Mesendoderm (in vitro differentiated cells): ENCODE measurements around the gene TOGARAM2.
A peak's percentile ranks its signal among the peaks of the same experiment; 100 is the strongest.

ENCODE experiments used
- DNase-seq: peaks from one replicate; pipeline ENCODE4 v3.0.0; 2013
- H2AK5ac ChIP-seq: 2 replicates; pipeline ENCODE4 v1.6.1; 2013; ENCODE audit warnings: low read length, inconsistent platforms
- H2BK120ac ChIP-seq: 2 replicates; pipeline ENCODE4 v1.6.1; 2013; ENCODE audit warnings: low read depth, mild to moderate bottlenecking, low read length, moderate library complexity, mixed read lengths
- H2BK15ac ChIP-seq: replicated peaks from 2 replicates; pipeline ENCODE4 v1.6.1; 2013; ENCODE audit warnings: low read depth, mild to moderate bottlenecking, moderate library complexity
- H2BK5ac ChIP-seq: 2 replicates; pipeline ENCODE4 v1.6.1; 2013; ENCODE audit warnings: low read length, inconsistent platforms
- H3K18ac ChIP-seq: 2 replicates; pipeline ENCODE4 v1.6.1; 2013; ENCODE audit warnings: mild to moderate bottlenecking, low read length, mixed read lengths
- H3K23ac ChIP-seq: one replicate; pipeline ENCODE4 v1.6.1; 2013; ENCODE audit warnings: low read length
- H3K27ac ChIP-seq: 2 replicates; pipeline ENCODE4 v1.5.1; 2013; ENCODE audit warnings: low read depth, mild to moderate bottlenecking, inconsistent platforms, low read length, moderate library complexity
- H3K27me3 ChIP-seq: 2 replicates; pipeline ENCODE4 v1.6.1; 2013; ENCODE audit warnings: low read length, control low read depth, mild to moderate bottlenecking, inconsistent platforms; ENCODE audit not compliant: insufficient read depth, poor library complexity
- H3K36me3 ChIP-seq: 2 replicates; pipeline ENCODE4 v1.6.1; 2013; ENCODE audit warnings: low read length, inconsistent platforms; ENCODE audit not compliant: control insufficient read depth, insufficient read depth
- H3K4ac ChIP-seq: one replicate; pipeline ENCODE4 v1.6.1; 2013; ENCODE audit warnings: low read depth, mild to moderate bottlenecking, low read length, moderate library complexity
- H3K4me1 ChIP-seq: 2 replicates; pipeline ENCODE4 v1.6.1; 2013; ENCODE audit warnings: low read depth, low read length, inconsistent platforms; ENCODE audit not compliant: control insufficient read depth
- H3K4me2 ChIP-seq: 2 replicates; pipeline ENCODE4 v1.6.1; 2013; ENCODE audit warnings: low read length
- H3K4me3 ChIP-seq: 2 replicates; pipeline ENCODE4 v1.5.1; 2013; ENCODE audit warnings: mild to moderate bottlenecking, low read length
- H3K56ac ChIP-seq: one replicate; pipeline ENCODE4 v1.6.1; 2013; ENCODE audit warnings: low read length
- H3K79me1 ChIP-seq: 2 replicates; pipeline ENCODE4 v1.6.1; 2013; ENCODE audit warnings: low read length, inconsistent platforms
- H3K79me2 ChIP-seq: 2 replicates; pipeline ENCODE4 v1.6.1; 2013; ENCODE audit warnings: mild to moderate bottlenecking, low read length; ENCODE audit not compliant: control insufficient read depth, insufficient read depth
- H3K9ac ChIP-seq: 2 replicates; pipeline ENCODE4 v1.6.1; 2013; ENCODE audit warnings: low read length, inconsistent platforms
- H4K5ac ChIP-seq: one replicate; pipeline ENCODE4 v1.6.1; 2013; ENCODE audit warnings: low read length
- H4K8ac ChIP-seq: one replicate; pipeline ENCODE4 v1.6.1; 2013; ENCODE audit warnings: low read depth, mild to moderate bottlenecking, control low read depth, low read length, moderate library complexity
- WGBS: extraction: QIAGEN DNeasy Blood & Tissue Kit; methylation state at CpG from one replicate; pipeline ENCODE4 v1.1.7; 2013; ENCODE audit warnings: low lambda C conversion rate, missing lambda C conversion rate; ENCODE audit not compliant: insufficient coverage; ENCODE audit errors: extremely low coverage; 5-methylcytosine and 5-hydroxymethylcytosine counted together

The TOGARAM2 gene

GRCh38 chr2:29015701-29016470 lies 34.8 kb downstream of the TOGARAM2 start:
- no peak overlapping the region for H3K4ac ChIP-seq
- no peak for DNase-seq
- H2AK5ac ChIP-seq = no peak overlapping the region
- no peak overlapping the region for H2BK15ac ChIP-seq
- H3K23ac ChIP-seq = no peak overlapping the region
- H3K18ac ChIP-seq = no peak overlapping the region
- no peak overlapping the region for H4K5ac ChIP-seq
- H3K79me2 ChIP-seq = no peaks in the 10 kb centered on the region
- H2BK120ac ChIP-seq = no peak overlapping the region
- H3K27me3 ChIP-seq = no peaks in the 10 kb centered on the region
- H3K4me2 ChIP-seq = no peak overlapping the region
- H3K27ac ChIP-seq = no peak overlapping the region
- H2BK5ac ChIP-seq = no peak overlapping the region
- no CpG with 5 or more reads among the region's 17 CpGs for WGBS
- H3K36me3 ChIP-seq = no peaks in the 10 kb centered on the region
- H3K56ac ChIP-seq = no peak overlapping the region
- H3K4me3 ChIP-seq = no peak overlapping the region
- H3K9ac ChIP-seq = no peak overlapping the region
- H3K79me1 ChIP-seq = no peaks in the 10 kb centered on the region
- peaks cover 2% of the 10 kb centered on the region for H3K4me1 ChIP-seq
- H4K8ac ChIP-seq = no peak overlapping the region

- no peak for DNase-seq
- Histone ChIP-seq H2BK5ac (no peak overlapping the region), H4K5ac (no peak overlapping the region), H3K27me3 (no peaks in the 10 kb centered on the region), H3K4me3 (no peak overlapping the region), H2BK120ac (no peak overlapping the region), H3K56ac (no peak overlapping the region), H3K36me3 (no peaks in the 10 kb centered on the region), H3K4me1 (peaks cover 2% of the 10 kb centered on the region), H3K9ac (no peak overlapping the region), H3K23ac (no peak overlapping the region), H3K18ac (no peak overlapping the region), H3K4ac (no peak overlapping the region), H3K27ac (no peak overlapping the region), H2BK15ac (no peak overlapping the region), H3K4me2 (no peak overlapping the region), H4K8ac (no peak overlapping the region), H3K79me2 (no peaks in the 10 kb centered on the region), H2AK5ac (no peak overlapping the region), H3K79me1 (no peaks in the 10 kb centered on the region)
- no CpG with 5 or more reads among the region's 5 CpGs for WGBS
Observed at GRCh38 chr2:29016504-29016903, 35.4 kb downstream of the TOGARAM2 start.

- Histone ChIP-seq H3K36me3 (no peaks in the 10 kb centered on the region), H2AK5ac (no peak overlapping the region), H3K79me2 (no peaks in the 10 kb centered on the region), H3K27ac (no peak overlapping the region), H3K4me2 (no peak overlapping the region), H4K8ac (no peak overlapping the region), H3K4me1 (no peaks in the 10 kb centered on the region), H2BK5ac (no peak overlapping the region), H3K27me3 (no peaks in the 10 kb centered on the region), H3K56ac (no peak overlapping the region), H2BK120ac (no peak overlapping the region), H3K4ac (no peak overlapping the region), H3K79me1 (no peaks in the 10 kb centered on the region), H4K5ac (no peak overlapping the region), H3K4me3 (no peak overlapping the region), H3K23ac (no peak overlapping the region), H3K18ac (no peak overlapping the region), H2BK15ac (no peak overlapping the region), H3K9ac (no peak overlapping the region)
- no CpG with 5 or more reads among the region's 19 CpGs for WGBS
- no peak for DNase-seq
Observed at GRCh38 chr2:29017716-29018435, 36.8 kb downstream of the TOGARAM2 start.

- Histone ChIP-seq H3K9ac (no peak overlapping the region), H3K4ac (no peak overlapping the region), H3K79me2 (no peaks in the 10 kb centered on the region), H2BK120ac (no peak overlapping the region), H3K27ac (no peak overlapping the region), H3K56ac (no peak overlapping the region), H3K4me2 (no peak overlapping the region), H2AK5ac (no peak overlapping the region), H2BK15ac (no peak overlapping the region), H4K5ac (no peak overlapping the region), H2BK5ac (no peak overlapping the region), H3K27me3 (no peaks in the 10 kb centered on the region), H4K8ac (no peak overlapping the region), H3K4me1 (no peaks in the 10 kb centered on the region), H3K36me3 (no peaks in the 10 kb centered on the region), H3K79me1 (no peaks in the 10 kb centered on the region), H3K4me3 (no peak overlapping the region), H3K23ac (peak overlapping the region; percentile 80), H3K18ac (no peak overlapping the region)
- WGBS = no CpG with 5 or more reads among the region's 11 CpGs
- no peak for DNase-seq
Observed at GRCh38 chr2:29021886-29022285, 40.8 kb downstream of the TOGARAM2 start.

GRCh38 chr2:29022679-29023078 lies 41.6 kb downstream of the TOGARAM2 start:
- Histone ChIP-seq H3K4me3 (no peak overlapping the region), H3K79me2 (no peaks in the 10 kb centered on the region), H3K56ac (peak overlapping the region; percentile 2), H3K27ac (no peak overlapping the region), H2BK120ac (no peak overlapping the region), H3K79me1 (no peaks in the 10 kb centered on the region), H3K4me1 (no peaks in the 10 kb centered on the region), H3K27me3 (no peaks in the 10 kb centered on the region), H4K8ac (no peak overlapping the region), H2BK15ac (no peak overlapping the region), H3K36me3 (no peaks in the 10 kb centered on the region), H2BK5ac (no peak overlapping the region), H3K23ac (no peak overlapping the region), H4K5ac (no peak overlapping the region), H3K4me2 (no peak overlapping the region), H3K9ac (no peak overlapping the region), H2AK5ac (no peak overlapping the region), H3K4ac (no peak overlapping the region), H3K18ac (no peak overlapping the region)
- peak; percentile 40 for DNase-seq
- WGBS = no CpG with 5 or more reads among the region's 6 CpGs
